Loucy (cell line): ENCODE measurements around the gene CEBPA.

ENCODE experiments used
- H2AFZ ChIP-seq: fragments of 200-600 bp; sonication (generic); 2 replicates; pipeline ENCODE4 v1.6.0; 2016; ENCODE audit warnings: antibody characterized with exemption, mild to moderate bottlenecking, low read length, moderate library complexity
- H3F3A ChIP-seq: fragments of 200-600 bp; 2 replicates; pipeline ENCODE4 v1.6.0; 2016; ENCODE audit warnings: antibody characterized with exemption, low read depth, mild to moderate bottlenecking
- H3K27me3 ChIP-seq: fragments of 200-600 bp; sonication (generic); 2 replicates; pipeline ENCODE4 v1.6.1; 2014; ENCODE audit warnings: low read length, mild to moderate bottlenecking; ENCODE audit not compliant: insufficient read depth, poor library complexity, severe bottlenecking
- H3K36me3 ChIP-seq: fragments of 200-600 bp; sonication (generic); 2 replicates; pipeline ENCODE4 v1.6.1; 2016; ENCODE audit warnings: low read length; ENCODE audit not compliant: insufficient read depth
- H3K4me1 ChIP-seq: fragments of 200-600 bp; sonication (generic); 2 replicates; pipeline ENCODE4 v1.5.1; 2014; ENCODE audit warnings: low read length, mild to moderate bottlenecking; ENCODE audit not compliant: insufficient read depth, poor library complexity, severe bottlenecking
- H3K4me2 ChIP-seq: fragments of 200-600 bp; sonication (generic); 2 replicates; pipeline ENCODE4 v1.6.0; 2014; ENCODE audit warnings: antibody characterized with exemption, low read length, low read depth, mild to moderate bottlenecking; ENCODE audit not compliant: poor library complexity, severe bottlenecking
- H3K4me3 ChIP-seq: fragments of 200-600 bp; sonication (generic); 2 replicates; pipeline ENCODE4 v1.5.1; 2014; ENCODE audit warnings: low read length, mild to moderate bottlenecking, mixed read lengths; ENCODE audit not compliant: poor library complexity, severe bottlenecking
- H3K79me2 ChIP-seq: fragments of 200-600 bp; sonication (generic); 2 replicates; pipeline ENCODE4 v1.6.1; 2014; ENCODE audit warnings: low read length; ENCODE audit not compliant: insufficient read depth
- H3K9ac ChIP-seq: fragments of 200-600 bp; sonication (generic); 2 replicates; pipeline ENCODE4 v1.6.0; 2014; ENCODE audit warnings: mild to moderate bottlenecking, low read depth, low read length, moderate library complexity; ENCODE audit not compliant: poor library complexity, severe bottlenecking
- H3K9me2 ChIP-seq: fragments of 200-600 bp; sonication (generic); replicated peaks from 2 replicates; pipeline ENCODE4 v1.6.1; 2016; ENCODE audit warnings: low read depth, low read length, mixed read lengths
- H3K9me3 ChIP-seq: fragments of 200-600 bp; sonication (generic); 2 replicates; pipeline ENCODE4 v1.6.1; 2014; ENCODE audit warnings: mild to moderate bottlenecking, antibody characterized with exemption, low read length, low read depth; ENCODE audit not compliant: insufficient read depth
- H4K20me1 ChIP-seq: fragments of 200-600 bp; sonication (generic); 2 replicates; pipeline ENCODE4 v1.6.0; 2014; ENCODE audit warnings: antibody characterized with exemption, low read length, mild to moderate bottlenecking; ENCODE audit not compliant: insufficient read depth, poor library complexity, severe bottlenecking
- EZH2phosphoT487 ChIP-seq: fragments of 200-600 bp; IDR thresholded peaks from 2 replicates; pipeline ENCODE4 v1.6.1; 2018; ENCODE audit warnings: antibody characterized with exemption, mild to moderate bottlenecking, moderate library complexity, borderline replicate concordance
- TF ChIP-seq, protein P1 (sequence below): fragments of 200-600 bp; sonication (generic); conservative IDR thresholded peaks from 2 replicates; pipeline ENCODE4 v1.5.1; 2014; ENCODE audit warnings: mild to moderate bottlenecking, antibody characterized with exemption, low read length

The CEBPA gene

GRCh38 chr19:33302974-33303790 is 848 bp upstream of the CEBPA start:
- no peak overlapping the region for H3K4me2 ChIP-seq
- no peaks in the 10 kb centered on the region for H3K9me3 ChIP-seq
- no peak overlapping the region for H2AFZ ChIP-seq
- H3K9ac ChIP-seq, result no peak overlapping the region
- no peaks in the 10 kb centered on the region for H3K4me1 ChIP-seq
- no peaks in the 10 kb centered on the region for H3K36me3 ChIP-seq
- no peaks in the 10 kb centered on the region for H4K20me1 ChIP-seq
- H3K79me2 ChIP-seq, result no peaks in the 10 kb centered on the region
- no peaks in the 10 kb centered on the region for H3K27me3 ChIP-seq
- no peaks in the 10 kb centered on the region for H3K9me2 ChIP-seq
- TF ChIP-seq, protein P1, sequence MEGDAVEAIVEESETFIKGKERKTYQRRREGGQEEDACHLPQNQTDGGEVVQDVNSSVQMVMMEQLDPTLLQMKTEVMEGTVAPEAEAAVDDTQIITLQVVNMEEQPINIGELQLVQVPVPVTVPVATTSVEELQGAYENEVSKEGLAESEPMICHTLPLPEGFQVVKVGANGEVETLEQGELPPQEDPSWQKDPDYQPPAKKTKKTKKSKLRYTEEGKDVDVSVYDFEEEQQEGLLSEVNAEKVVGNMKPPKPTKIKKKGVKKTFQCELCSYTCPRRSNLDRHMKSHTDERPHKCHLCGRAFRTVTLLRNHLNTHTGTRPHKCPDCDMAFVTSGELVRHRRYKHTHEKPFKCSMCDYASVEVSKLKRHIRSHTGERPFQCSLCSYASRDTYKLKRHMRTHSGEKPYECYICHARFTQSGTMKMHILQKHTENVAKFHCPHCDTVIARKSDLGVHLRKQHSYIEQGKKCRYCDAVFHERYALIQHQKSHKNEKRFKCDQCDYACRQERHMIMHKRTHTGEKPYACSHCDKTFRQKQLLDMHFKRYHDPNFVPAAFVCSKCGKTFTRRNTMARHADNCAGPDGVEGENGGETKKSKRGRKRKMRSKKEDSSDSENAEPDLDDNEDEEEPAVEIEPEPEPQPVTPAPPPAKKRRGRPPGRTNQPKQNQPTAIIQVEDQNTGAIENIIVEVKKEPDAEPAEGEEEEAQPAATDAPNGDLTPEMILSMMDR, result no peak
- no peak for TF ChIP-seq EZH2phosphoT487
- H3K4me3 ChIP-seq, result no peak overlapping the region
- H3F3A ChIP-seq, result no peaks in the 10 kb centered on the region

DNA sequence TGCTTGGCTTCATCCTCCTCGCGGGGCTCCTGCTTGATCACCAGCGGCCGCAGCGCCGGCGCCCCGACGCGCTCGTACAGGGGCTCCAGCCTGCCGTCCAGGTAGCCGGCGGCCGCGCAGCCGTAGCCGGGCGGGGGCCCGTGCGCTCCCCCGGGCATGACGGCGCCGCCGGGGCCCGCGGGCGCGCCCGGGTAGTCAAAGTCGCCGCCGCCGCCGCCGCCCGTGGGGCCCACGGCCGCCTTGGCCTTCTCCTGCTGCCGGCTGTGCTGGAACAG is 497 bp downstream of the CEBPA start:
- no peak overlapping the region for H3K9ac ChIP-seq
- H3K9me3 ChIP-seq, result no peaks in the 10 kb centered on the region
- H4K20me1 ChIP-seq, result no peaks in the 10 kb centered on the region
- no peaks in the 10 kb centered on the region for H3K27me3 ChIP-seq
- no peak overlapping the region for H3K4me3 ChIP-seq
- H3K36me3 ChIP-seq, result no peaks in the 10 kb centered on the region
- no peak overlapping the region for H2AFZ ChIP-seq
- H3K4me2 ChIP-seq, result no peak overlapping the region
- TF ChIP-seq EZH2phosphoT487, result no peak
- TF ChIP-seq, protein P1, result no peak
- no peaks in the 10 kb centered on the region for H3K9me2 ChIP-seq
- no peaks in the 10 kb centered on the region for H3F3A ChIP-seq
- H3K79me2 ChIP-seq, result no peaks in the 10 kb centered on the region
- H3K4me1 ChIP-seq, result no peaks in the 10 kb centered on the region

DNA sequence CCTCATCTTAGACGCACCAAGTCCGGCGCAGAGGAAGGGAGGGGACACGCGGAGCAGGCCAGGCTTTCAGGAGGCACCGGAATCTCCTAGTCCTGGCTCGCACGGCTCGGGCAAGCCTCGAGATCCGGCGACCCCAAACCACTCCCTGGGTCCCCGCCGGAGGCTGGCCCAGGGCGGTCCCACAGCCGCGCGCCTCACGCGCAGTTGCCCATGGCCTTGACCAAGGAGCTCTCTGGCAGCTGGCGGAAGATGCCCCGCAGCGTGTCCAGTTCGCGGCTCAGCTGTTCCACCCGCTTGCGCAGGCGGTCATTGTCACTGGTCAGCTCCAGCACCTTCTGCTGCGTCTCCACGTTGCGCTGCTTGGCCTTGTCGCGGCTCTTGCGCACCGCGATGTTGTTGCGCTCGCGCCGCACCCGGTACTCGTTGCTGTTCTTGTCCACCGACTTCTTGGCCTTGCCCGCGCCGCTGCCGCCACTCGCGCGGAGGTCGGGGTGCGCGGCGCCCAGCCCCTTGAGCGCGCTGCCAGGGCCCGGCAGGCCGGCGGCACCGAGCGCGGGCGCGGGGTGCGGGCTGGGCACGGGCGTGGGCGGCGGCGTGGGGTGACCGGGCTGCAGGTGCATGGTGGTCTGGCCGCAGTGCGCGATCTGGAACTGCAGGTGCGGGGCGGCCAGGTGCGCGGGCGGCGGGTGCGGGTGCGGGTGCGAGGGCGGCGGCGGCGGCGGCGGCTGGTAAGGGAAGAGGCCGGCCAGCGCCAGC is 1.0 kb downstream of the CEBPA start:
- Histone ChIP-seq H3K9ac (no peak overlapping the region), H3K4me3 (no peak overlapping the region)

More for the DNA sequence above, 1.0 kb downstream of the CEBPA start:
- Histone ChIP-seq H3K79me2 (no peaks in the 10 kb centered on the region), H3K27me3 (no peaks in the 10 kb centered on the region), H3K4me2 (no peak overlapping the region), H3K36me3 (no peaks in the 10 kb centered on the region), H3F3A (no peaks in the 10 kb centered on the region), H4K20me1 (no peaks in the 10 kb centered on the region), H3K9me2 (no peaks in the 10 kb centered on the region), H3K9me3 (no peaks in the 10 kb centered on the region), H2AFZ (no peak overlapping the region), H3K4me1 (no peaks in the 10 kb centered on the region)
- TF ChIP-seq EZH2phosphoT487, result no peak
- TF ChIP-seq, protein P1, result no peak
